Stimulated activated CD8-positive, alpha-beta memory T cell treated with anti-CD3 and anti-CD28 coated beads, Interleukin-12 subunit alpha, Interleukin-12 subunit beta, amount 100 ng/mL, for 24 hours (primary cell): Measurements from ENCODE around the gene PPP2R2C.

ENCODE experiments used
- DNase-seq: peaks from one replicate; pipeline ENCODE4 v3.0.0-alpha.2; 2020; ENCODE audit errors: extremely low read depth

PPP2R2C gene

DNA sequence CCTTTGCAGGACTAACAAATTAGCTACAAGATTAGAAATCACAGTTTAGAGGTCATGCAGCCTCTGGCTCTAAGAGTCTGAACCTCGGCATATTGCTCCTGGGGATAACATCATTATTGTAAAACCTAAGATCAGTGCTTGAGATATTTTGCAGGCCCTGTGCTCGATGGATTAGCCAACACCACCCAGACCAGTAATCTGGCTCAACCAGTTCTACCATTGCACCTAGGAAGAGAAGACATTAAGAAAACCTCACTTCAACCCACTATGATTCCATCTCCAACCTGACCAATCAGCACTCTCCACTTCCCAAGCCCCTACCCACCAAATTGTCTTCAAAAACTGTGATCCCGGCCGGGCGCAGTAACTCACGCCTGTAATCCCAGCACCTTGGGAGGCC is 159.2 kb downstream of the PPP2R2C start:
- no peak for DNase-seq

DNA sequence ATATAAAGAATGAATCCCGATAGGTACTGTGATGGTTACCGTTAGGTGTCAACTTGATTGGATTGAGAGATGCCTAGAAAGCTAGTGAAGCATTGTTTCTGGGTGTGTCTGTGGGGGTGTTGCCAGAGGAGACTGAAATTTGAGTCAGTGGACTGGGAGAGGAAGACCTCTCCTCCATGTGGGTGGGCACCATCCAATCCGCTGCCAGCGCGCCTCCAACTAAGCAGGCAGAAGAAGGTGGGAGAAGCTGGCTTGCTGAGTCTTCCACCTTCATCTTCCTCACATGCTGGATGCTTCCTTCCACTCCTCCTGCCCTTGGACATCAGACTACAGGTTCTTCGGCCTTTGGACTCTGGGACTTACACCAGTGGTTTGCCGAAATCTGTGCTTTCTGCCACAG is 162.6 kb downstream of the PPP2R2C start:
- no peak for DNase-seq

GRCh38 chr4:6308899-6309643 is 163.3 kb downstream of the PPP2R2C start:
- DNase-seq: no peak

GRCh38 chr4:6307891-6308290 is 164.5 kb downstream of the PPP2R2C start:
- DNase-seq: no peak

DNA sequence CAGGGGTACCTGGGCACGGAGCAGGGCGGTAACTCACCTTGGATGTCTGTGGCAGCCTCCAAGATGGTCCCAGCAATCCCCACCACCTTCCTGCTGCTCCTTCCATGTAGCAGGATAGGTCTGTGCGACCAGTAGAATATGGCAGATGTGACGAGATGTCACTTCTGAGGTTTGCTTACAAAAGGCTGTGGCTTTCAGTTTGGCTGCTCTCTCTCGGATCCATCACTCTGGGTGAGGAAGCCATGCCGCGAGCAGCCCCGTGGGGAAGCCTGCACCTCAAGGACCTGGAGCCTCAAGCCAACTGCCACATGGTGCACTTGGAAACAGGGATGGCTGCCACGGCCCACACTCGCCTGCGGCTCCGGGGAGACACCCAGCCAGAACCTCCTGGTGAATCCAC is 165.2 kb downstream of the PPP2R2C start:
- DNase-seq: no peak

- DNase-seq: no peak
Measured at GRCh38 chr4:6306299-6306698, 166.1 kb downstream of the PPP2R2C start.

- DNase-seq: no peak
Measured at GRCh38 chr4:6303943-6304342, 168.5 kb downstream of the PPP2R2C start.

DNA sequence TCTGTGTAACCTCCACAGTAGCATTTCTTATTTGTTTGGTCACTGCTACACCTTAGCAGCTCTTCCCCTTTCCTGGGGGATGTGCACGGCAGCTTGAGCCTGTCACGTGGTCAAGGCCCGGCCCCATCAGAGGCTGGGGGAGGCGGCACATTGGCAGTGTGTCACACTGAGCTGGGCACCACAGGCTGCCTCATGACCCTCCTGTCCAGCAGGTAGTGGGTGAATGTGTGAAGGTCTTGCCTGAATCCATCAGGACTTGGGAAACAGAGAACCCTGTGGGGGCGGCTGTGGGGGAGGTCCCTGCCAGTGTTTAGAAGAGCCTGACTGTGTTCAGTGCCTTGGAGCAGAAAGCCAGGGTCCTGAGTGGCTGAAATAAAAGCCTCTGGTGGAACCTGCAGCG is 169.5 kb downstream of the PPP2R2C start:
- no peak for DNase-seq

GRCh38 chr4:6301732-6302442 is 170.5 kb downstream of the PPP2R2C start:
- no peak for DNase-seq

- DNase-seq: no peak
Measured at GRCh38 chr4:6301051-6301731, 171.2 kb downstream of the PPP2R2C start.

DNA sequence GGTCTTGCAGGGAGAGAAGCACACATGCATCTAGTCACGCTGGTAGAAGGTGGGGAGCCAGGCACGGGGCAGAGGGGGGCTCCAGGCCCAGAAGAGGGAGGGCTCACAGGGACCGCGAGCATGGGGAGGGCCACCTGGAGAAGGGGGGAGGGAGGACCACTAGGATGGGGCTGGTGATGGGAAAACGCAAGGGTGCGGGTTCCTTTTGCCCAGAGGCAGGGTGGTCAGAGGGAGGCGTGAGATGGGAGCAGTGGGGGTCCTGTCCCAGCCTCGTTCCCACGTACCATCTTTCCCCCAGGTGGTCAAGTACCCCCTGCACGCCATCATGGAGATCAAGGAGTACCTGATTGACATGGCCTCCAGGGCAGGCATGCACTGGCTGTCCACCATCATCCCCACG is 172.1 kb downstream of the PPP2R2C start:
- DNase-seq: no peak

GRCh38 chr4:6299875-6300274 is 172.5 kb downstream of the PPP2R2C start:
- no peak for DNase-seq

GRCh38 chr4:6298852-6299251 is 173.6 kb downstream of the PPP2R2C start:
- DNase-seq: no peak

- DNase-seq: no peak
Measured at GRCh38 chr4:6298035-6298434, 174.4 kb downstream of the PPP2R2C start.

- DNase-seq: no peak
Measured at GRCh38 chr4:6297266-6297815, 175.1 kb downstream of the PPP2R2C start.

DNA sequence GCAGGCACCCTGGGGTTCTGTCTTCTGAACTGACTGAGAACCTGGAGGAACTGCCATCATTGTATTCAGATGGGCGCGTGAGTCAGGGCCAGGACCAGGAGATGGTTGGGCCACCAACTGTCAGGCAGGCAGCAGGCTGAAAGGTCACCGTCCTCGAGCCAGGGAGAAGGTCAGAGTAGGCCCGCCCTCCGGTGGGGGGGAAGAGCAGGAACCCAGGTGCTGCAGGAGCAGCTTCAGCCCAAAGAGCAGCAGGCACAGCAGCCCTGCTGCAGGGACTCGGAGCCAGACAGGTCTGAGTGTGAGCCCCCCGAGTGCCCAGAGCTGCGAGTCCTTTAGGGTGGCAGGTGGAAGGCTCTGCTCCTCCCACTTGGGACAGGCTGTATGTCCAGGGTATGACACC is 176.4 kb downstream of the PPP2R2C start:
- DNase-seq: no peak

GRCh38 chr4:6295495-6295894 is 176.9 kb downstream of the PPP2R2C start:
- no peak for DNase-seq

GRCh38 chr4:6294705-6295421 is 177.6 kb downstream of the PPP2R2C start:
- no peak for DNase-seq

DNA sequence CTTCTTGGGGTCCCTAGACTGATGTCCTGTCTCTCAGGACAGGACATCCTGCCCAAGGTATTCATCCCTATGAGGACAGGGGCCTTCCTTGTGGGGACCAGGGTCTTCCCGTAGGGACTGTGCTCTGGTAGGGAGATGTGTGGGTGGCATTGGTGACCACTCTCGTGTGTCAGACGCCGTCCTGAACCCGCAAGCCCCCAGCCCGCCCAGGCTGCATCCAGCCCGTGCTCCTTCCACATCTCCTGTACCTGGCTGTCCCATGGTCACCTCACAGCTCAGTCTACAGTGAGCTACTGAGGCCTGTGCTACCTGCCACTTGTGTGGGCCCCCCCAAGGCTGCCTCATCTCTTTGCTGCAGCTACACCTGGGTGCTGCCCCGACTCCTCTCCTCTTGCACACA is 178.8 kb downstream of the PPP2R2C start:
- no peak for DNase-seq

DNA sequence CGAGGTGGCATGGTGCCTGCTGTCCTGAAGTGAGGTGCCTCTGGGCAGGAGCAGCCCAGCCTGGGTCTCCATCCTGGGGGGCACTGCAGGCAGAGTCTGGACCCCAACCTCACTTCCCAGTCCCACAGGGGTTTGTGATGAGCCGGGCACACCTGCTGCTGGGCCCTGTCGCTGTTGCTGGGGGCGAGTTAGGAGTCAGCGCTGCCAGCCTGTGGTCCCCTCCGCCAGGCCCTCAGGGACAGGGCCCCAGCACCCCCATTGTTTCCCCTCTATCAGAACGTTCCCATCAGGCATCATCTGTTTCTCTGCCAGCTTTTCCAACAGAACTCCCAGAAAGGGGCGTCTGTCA is 179.3 kb downstream of the PPP2R2C start:
- DNase-seq: no peak

GRCh38 chr4:6292376-6293096 is 179.9 kb downstream of the PPP2R2C start:
- no peak for DNase-seq
